PC-9 (cell line): ENCODE data around the gene PLA2R1.

Experiments used
- CTCF ChIP-seq: fragments of 200-600 bp; sonication (generic); conservative IDR thresholded peaks from 2 replicates; pipeline ENCODE4 v1.6.1; 2017; ENCODE audit warnings: mixed run types, antibody characterized with exemption, mild to moderate bottlenecking, moderate library complexity
- EZH2 ChIP-seq: fragments of 200-600 bp; sonication (generic); IDR thresholded peaks from 2 replicates; pipeline ENCODE4 v1.8.0; 2017; ENCODE audit warnings: antibody characterized with exemption, low read depth

DNA sequence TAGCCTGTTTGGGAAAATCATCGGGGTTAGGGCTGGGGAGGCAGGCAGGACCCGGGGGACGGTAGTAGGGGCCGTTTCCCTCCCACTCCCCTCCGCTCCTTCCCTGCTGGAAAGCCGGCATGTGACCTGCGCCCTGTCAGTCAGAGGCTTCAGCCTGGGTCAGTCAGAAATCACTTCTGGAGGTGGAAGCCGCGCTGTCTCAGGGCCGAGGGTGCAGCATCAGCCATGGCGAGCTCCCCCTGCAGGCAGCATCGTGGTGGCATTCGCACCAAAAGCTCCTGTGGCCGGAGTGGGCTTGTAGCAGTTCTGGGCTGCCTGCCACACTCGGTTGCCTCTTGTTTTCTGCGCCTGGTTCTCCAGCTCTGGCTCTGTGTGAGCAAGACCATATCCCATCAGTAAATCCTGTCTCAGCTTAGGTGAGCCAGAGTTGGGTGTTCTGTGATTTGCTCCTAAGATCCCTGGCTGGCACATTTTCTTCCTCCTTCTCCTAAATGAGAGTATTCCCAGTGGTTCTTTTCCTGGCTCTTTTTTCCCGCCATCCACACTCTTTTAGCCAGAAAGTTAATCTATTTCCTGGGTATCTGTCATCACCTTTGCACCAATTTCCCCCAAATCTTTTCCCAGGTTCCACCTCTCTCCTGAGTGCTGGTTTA lies 140.5 kb downstream of the PLA2R1 start:
- TF ChIP-seq CTCF (peak; percentile 49), EZH2 (no peak)
